Tibial nerve (tissue), 4 donors: ENCODE results near the gene ARF5.

Source experiments
- CTCF ChIP-seq, 5 experiments: fragments of 200-600 bp in 3 of 5; fragments of 450-650 bp in 2 of 5; sonication (generic) in 3 of 5; IDR thresholded peaks; one replicate each; pipeline ENCODE4 v1.5.1; 2016 to 2019; ENCODE audit warnings: antibody characterized with exemption in 5 of 5, mild to moderate bottlenecking in 3 of 5, moderate library complexity in 2 of 5
- EP300 ChIP-seq, 2 donors: sonication (generic); formaldehyde crosslinking; IDR thresholded peaks; one replicate each; pipeline ENCODE4 v1.6.1; 2017; ENCODE audit warnings: antibody characterized with exemption in 2 of 2, mild to moderate bottlenecking in 1 of 2

GRCh38 chr7:127586346-127586745 lies 1.9 kb upstream of the ARF5 start:
- TF ChIP-seq CTCF (IDR thresholded peaks at IDR 0.05) (no peak), EP300 (IDR thresholded peaks at IDR 0.05) (no peak)
